H9 (cell line): Measurements from ENCODE around the gene PLEKHF1. TPM values are rescaled to one million over a fixed set of nuclear protein-coding genes. Genes with fewer than 3 reads are reported as not detected.

Source experiments
- DNase-seq: peaks from one replicate; pipeline ENCODE4 v3.0.0-alpha.2; 2017
- H2AFZ ChIP-seq: one replicate; pipeline ENCODE4 v1.6.1; 2013; ENCODE audit warnings: mild to moderate bottlenecking, low read length, control low read depth, moderate library complexity
- H2AK5ac ChIP-seq: 2 replicates; pipeline ENCODE4 v1.6.1; 2013; ENCODE audit warnings: low read length, control low read depth, mixed read lengths; ENCODE audit not compliant: insufficient read length
- H2BK120ac ChIP-seq: one replicate; pipeline ENCODE4 v1.6.1; 2013; ENCODE audit warnings: low read depth, mild to moderate bottlenecking, low read length, control low read depth, inconsistent platforms; ENCODE audit not compliant: poor library complexity, severe bottlenecking
- H2BK12ac ChIP-seq: 2 replicates; pipeline ENCODE4 v1.6.1; 2013; ENCODE audit warnings: low read length, control low read depth, mixed read lengths, low read depth; ENCODE audit not compliant: insufficient read length
- H2BK15ac ChIP-seq: 2 replicates; pipeline ENCODE4 v1.6.1; 2013; ENCODE audit warnings: low read depth, low read length, control low read depth
- H2BK20ac ChIP-seq: one replicate; pipeline ENCODE4 v1.6.1; 2013; ENCODE audit warnings: low read depth, mild to moderate bottlenecking, low read length, control low read depth, inconsistent platforms; ENCODE audit not compliant: poor library complexity, severe bottlenecking
- H2BK5ac ChIP-seq: 2 replicates; pipeline ENCODE4 v1.6.1; 2013; ENCODE audit warnings: low read length, control low read depth, mixed read lengths; ENCODE audit not compliant: insufficient read length
- H3K14ac ChIP-seq: 2 replicates; pipeline ENCODE4 v1.6.1; 2013; ENCODE audit warnings: low read length, control low read depth; ENCODE audit not compliant: insufficient read depth
- H3K18ac ChIP-seq: 2 replicates; pipeline ENCODE4 v1.6.1; 2013; ENCODE audit warnings: low read depth, mild to moderate bottlenecking, mixed read lengths, low read length, control low read depth; ENCODE audit not compliant: insufficient read length
- H3K23ac ChIP-seq: 2 replicates; pipeline ENCODE4 v1.6.1; 2013; ENCODE audit warnings: low read length, control low read depth, mixed read lengths, low read depth; ENCODE audit not compliant: insufficient read length
- H3K23me2 ChIP-seq: 2 replicates; pipeline ENCODE4 v1.6.1; 2013; ENCODE audit warnings: low read depth, mild to moderate bottlenecking, mixed read lengths, low read length, control low read depth; ENCODE audit not compliant: insufficient read length, poor library complexity, severe bottlenecking
- H3K27ac ChIP-seq: 2 replicates; pipeline ENCODE4 v1.5.1; 2013; ENCODE audit warnings: low read length, control low read depth, mixed read lengths, low read depth; ENCODE audit not compliant: insufficient read length
- H3K27me3 ChIP-seq: 2 replicates; pipeline ENCODE4 v1.6.1; 2013; ENCODE audit warnings: low read length, control low read depth, inconsistent platforms; ENCODE audit not compliant: insufficient read depth
- H3K4ac ChIP-seq: 2 replicates; pipeline ENCODE4 v1.6.1; 2013; ENCODE audit warnings: low read depth, mild to moderate bottlenecking, control low read depth, inconsistent platforms, low read length, moderate library complexity
- H3K4me1 ChIP-seq: 2 replicates; pipeline ENCODE4 v1.6.1; 2013; ENCODE audit warnings: low read length, control low read depth, inconsistent platforms; ENCODE audit not compliant: insufficient read depth
- H3K4me2 ChIP-seq: 2 replicates; pipeline ENCODE4 v1.6.1; 2013; ENCODE audit warnings: low read length, control low read depth, mixed read lengths; ENCODE audit not compliant: insufficient read length, insufficient read depth
- H3K56ac ChIP-seq: 2 replicates; pipeline ENCODE4 v1.6.1; 2013; ENCODE audit warnings: low read depth, mild to moderate bottlenecking, mixed read lengths, low read length, control low read depth; ENCODE audit not compliant: insufficient read length
- H3K79me1 ChIP-seq: 2 replicates; pipeline ENCODE4 v1.6.1; 2013; ENCODE audit warnings: low read depth, mild to moderate bottlenecking, moderate library complexity, low read length, control low read depth, inconsistent platforms; ENCODE audit not compliant: insufficient read depth, poor library complexity, severe bottlenecking
- H3K79me2 ChIP-seq: 2 replicates; pipeline ENCODE4 v1.6.1; 2013; ENCODE audit warnings: low read length, control low read depth, inconsistent platforms; ENCODE audit not compliant: insufficient read depth
- H3K9ac ChIP-seq: 2 replicates; pipeline ENCODE4 v1.6.1; 2013; ENCODE audit warnings: low read length, control low read depth, mixed read lengths; ENCODE audit not compliant: insufficient read length; ENCODE audit errors: extremely low read depth
- H3K9me3 ChIP-seq: one replicate; pipeline ENCODE4 v1.6.1; 2013; ENCODE audit warnings: low read depth, low read length, inconsistent platforms; ENCODE audit not compliant: control insufficient read depth
- H3T11ph ChIP-seq: one replicate; pipeline ENCODE4 v1.6.1; 2013; ENCODE audit warnings: mild to moderate bottlenecking, low read length, control low read depth, inconsistent platforms
- H4K20me1 ChIP-seq: one replicate; pipeline ENCODE4 v1.6.1; 2013; ENCODE audit not compliant: control insufficient read depth, insufficient read length, insufficient read depth
- H4K5ac ChIP-seq: 2 replicates; pipeline ENCODE4 v1.6.1; 2013; ENCODE audit warnings: low read depth, mild to moderate bottlenecking, mixed read lengths, low read length, control low read depth; ENCODE audit not compliant: insufficient read length
- H4K8ac ChIP-seq: replicated peaks from 2 replicates; pipeline ENCODE4 v1.6.1; 2013; ENCODE audit warnings: low read length, control low read depth, mixed read lengths, low read depth; ENCODE audit not compliant: insufficient read length
- H4K91ac ChIP-seq: 2 replicates; pipeline ENCODE4 v1.6.1; 2013; ENCODE audit warnings: low read depth, mild to moderate bottlenecking, moderate library complexity, mixed read lengths, low read length, control low read depth; ENCODE audit not compliant: insufficient read length
- H3K27ac Mint-ChIP-seq, 3 experiments: 2 replicates in 2 of 3; 3 replicates in 1 of 3; pipeline ENCODE4 v1.8.0; 2020 to 2021; ENCODE audit warnings: mixed read lengths in 3 of 3, mild to moderate bottlenecking in 1 of 3, moderate library complexity in 1 of 3
- H3K27me3 Mint-ChIP-seq: 2 replicates; pipeline ENCODE4 v1.8.0; 2021; ENCODE audit warnings: low read depth, mild to moderate bottlenecking, moderate library complexity, mixed read lengths
- H3K36me3 Mint-ChIP-seq, 3 experiments: 2 replicates in 2 of 3; 3 replicates in 1 of 3; pipeline ENCODE4 v1.8.0; 2020 to 2021; ENCODE audit warnings: low read depth in 3 of 3, mixed read lengths in 3 of 3; ENCODE audit not compliant: insufficient read depth in 1 of 3
- H3K4me1 Mint-ChIP-seq, 2 experiments: 2 replicates each; pipeline ENCODE4 v1.8.0; 2020; ENCODE audit warnings: mixed read lengths in 2 of 2
- H3K4me3 Mint-ChIP-seq, 2 experiments: 2 replicates in 1 of 2; 3 replicates in 1 of 2; pipeline ENCODE4 v1.8.0; 2020 to 2021; ENCODE audit warnings: mild to moderate bottlenecking in 2 of 2, mixed read lengths in 2 of 2, moderate library complexity in 1 of 2
- H3K9me3 Mint-ChIP-seq, 2 experiments: 2 replicates in 1 of 2; 3 replicates in 1 of 2; pipeline ENCODE4 v1.8.0; 2020; ENCODE audit warnings: mild to moderate bottlenecking in 2 of 2, mixed read lengths in 2 of 2, moderate library complexity in 1 of 2
- WGBS: extraction: QIAGEN DNeasy Blood & Tissue Kit; methylation state at CpG from one replicate; pipeline ENCODE4 v1.1.7; 2013; ENCODE audit warnings: missing lambda C conversion rate, low lambda C conversion rate, mixed read lengths; ENCODE audit not compliant: insufficient read length; ENCODE audit errors: extremely low coverage; 5-methylcytosine and 5-hydroxymethylcytosine counted together
- total RNA-seq: library from RNA; stranded (reverse); gene quantifications from 2 replicates; pipeline ENCODE4 v1.2.1, GENCODE V29; 2021
- TF ChIP-seq, protein P1 (sequence below): fragments of 200-600 bp; sonication (generic); conservative IDR thresholded peaks from 3 replicates; pipeline ENCODE4 v1.8.0; 2021; ENCODE audit warnings: antibody characterized with exemption, mild to moderate bottlenecking

The PLEKHF1 gene
- total RNA-seq, 1 experiment from 2014 or later = 4.9 TPM

DNA sequence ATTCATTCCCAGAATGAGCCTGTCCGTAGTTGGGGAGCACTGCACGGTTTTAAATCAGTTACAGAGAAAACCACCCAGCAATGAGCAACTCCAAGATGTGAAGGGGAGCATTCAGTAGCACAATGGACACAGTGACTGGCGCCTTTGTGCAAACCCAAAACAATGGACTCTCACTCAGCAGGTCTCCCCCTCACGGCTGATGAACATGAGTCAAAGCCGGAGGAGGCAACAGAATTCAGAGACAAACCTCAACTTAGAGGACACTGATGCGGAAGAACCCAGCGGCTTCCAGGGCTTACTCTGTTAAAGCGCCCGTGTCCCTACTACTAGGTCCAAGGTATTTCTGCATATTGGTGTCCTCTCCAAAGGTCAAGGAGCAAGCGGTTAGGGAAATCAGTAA, 17.7 kb downstream of the PLEKHF1 start:
- H3K4me1 Mint-ChIP-seq = peaks cover 8 to 13% of the 10 kb centered on the region in 2 experiments
- H3K36me3 Mint-ChIP-seq = no peaks in the 10 kb centered on the region; a peak in 2 of 7 replicates
- Histone ChIP-seq H3K79me1 (no peaks in the 10 kb centered on the region), H4K91ac (no peak overlapping the region), H4K20me1 (no peaks in the 10 kb centered on the region), H3K27me3 (no peaks in the 10 kb centered on the region), H3K4me2 (no peak overlapping the region), H2BK12ac (no peak overlapping the region), H2AK5ac (no peak overlapping the region), H3K9me3 (no peaks in the 10 kb centered on the region), H3K4me1 (no peaks in the 10 kb centered on the region), H3K56ac (no peak overlapping the region), H4K5ac (no peak overlapping the region), H4K8ac (no peak overlapping the region), H2BK5ac (no peak overlapping the region), H3K27ac (no peak overlapping the region), H3K79me2 (no peaks in the 10 kb centered on the region), H3K18ac (no peak overlapping the region), H3K23me2 (no peaks in the 10 kb centered on the region), H2AFZ (no peak overlapping the region), H3K23ac (no peak overlapping the region), H2BK120ac (no peak overlapping the region), H3T11ph (no peak overlapping the region), H3K9ac (no peak overlapping the region), H2BK20ac (no peak overlapping the region), H3K4ac (no peak overlapping the region), H2BK15ac (no peak overlapping the region), H3K14ac (no peak overlapping the region)
- H3K27me3 Mint-ChIP-seq = peaks cover 1% of the 10 kb centered on the region; the same call in 1 of the 2 replicates
- TF ChIP-seq, protein P1, sequence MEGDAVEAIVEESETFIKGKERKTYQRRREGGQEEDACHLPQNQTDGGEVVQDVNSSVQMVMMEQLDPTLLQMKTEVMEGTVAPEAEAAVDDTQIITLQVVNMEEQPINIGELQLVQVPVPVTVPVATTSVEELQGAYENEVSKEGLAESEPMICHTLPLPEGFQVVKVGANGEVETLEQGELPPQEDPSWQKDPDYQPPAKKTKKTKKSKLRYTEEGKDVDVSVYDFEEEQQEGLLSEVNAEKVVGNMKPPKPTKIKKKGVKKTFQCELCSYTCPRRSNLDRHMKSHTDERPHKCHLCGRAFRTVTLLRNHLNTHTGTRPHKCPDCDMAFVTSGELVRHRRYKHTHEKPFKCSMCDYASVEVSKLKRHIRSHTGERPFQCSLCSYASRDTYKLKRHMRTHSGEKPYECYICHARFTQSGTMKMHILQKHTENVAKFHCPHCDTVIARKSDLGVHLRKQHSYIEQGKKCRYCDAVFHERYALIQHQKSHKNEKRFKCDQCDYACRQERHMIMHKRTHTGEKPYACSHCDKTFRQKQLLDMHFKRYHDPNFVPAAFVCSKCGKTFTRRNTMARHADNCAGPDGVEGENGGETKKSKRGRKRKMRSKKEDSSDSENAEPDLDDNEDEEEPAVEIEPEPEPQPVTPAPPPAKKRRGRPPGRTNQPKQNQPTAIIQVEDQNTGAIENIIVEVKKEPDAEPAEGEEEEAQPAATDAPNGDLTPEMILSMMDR = no peak
- 0 out of 7 replicates have a peak overlapping the region, but pooled peaks of 1 of the 3 experiments have one; percentile 73 for H3K27ac Mint-ChIP-seq
- WGBS = no CpG with 5 or more reads among the region's 10 CpGs
- H3K4me3 Mint-ChIP-seq = no peak overlapping the region
- H3K9me3 Mint-ChIP-seq = peaks cover 0 to 5% of the 10 kb centered on the region in 2 experiments; a peak in 4 of 5 replicates
- DNase-seq = no peak
